MM.1S (cell line): ENCODE data around the gene EXOSC5.

Source experiments
- DNase-seq: peaks from one replicate; pipeline ENCODE4 v3.0.0-alpha.2; 2015
- H2AFZ ChIP-seq: fragments of 300-600 bp; sonication (generic); 2 replicates; pipeline ENCODE4 v1.6.0; 2016; ENCODE audit warnings: antibody characterized with exemption, low read length
- H3F3A ChIP-seq: fragments of 300-600 bp; sonication (generic); 2 replicates; pipeline ENCODE4 v1.6.1; 2016; ENCODE audit warnings: mild to moderate bottlenecking, antibody characterized with exemption, low read length, moderate library complexity, mixed read lengths; ENCODE audit not compliant: insufficient read depth
- H3K27ac ChIP-seq: fragments of 300-600 bp; sonication (generic); 2 replicates; pipeline ENCODE4 v1.5.1; 2016; ENCODE audit warnings: mild to moderate bottlenecking, low read length
- H3K27me3 ChIP-seq: fragments of 300-600 bp; sonication (generic); replicated peaks from 2 replicates; pipeline ENCODE4 v1.6.0; 2016; ENCODE audit warnings: low read length; ENCODE audit not compliant: insufficient read depth
- H3K36me3 ChIP-seq: fragments of 300-600 bp; sonication (generic); replicated peaks from 2 replicates; pipeline ENCODE4 v1.6.1; 2016; ENCODE audit warnings: mild to moderate bottlenecking, low read length, mixed read lengths; ENCODE audit not compliant: insufficient read depth
- H3K4me1 ChIP-seq: fragments of 300-600 bp; sonication (generic); 2 replicates; pipeline ENCODE4 v1.6.1; 2016; ENCODE audit warnings: low read length, mixed read lengths
- H3K4me2 ChIP-seq: fragments of 300-600 bp; sonication (generic); 2 replicates; pipeline ENCODE4 v1.6.0; 2016; ENCODE audit warnings: low read depth, low read length
- H3K4me3 ChIP-seq: fragments of 300-600 bp; sonication (generic); 2 replicates; pipeline ENCODE4 v1.5.1; 2016; ENCODE audit warnings: low read length, mixed read lengths
- H3K79me2 ChIP-seq: fragments of 300-600 bp; sonication (generic); 2 replicates; pipeline ENCODE4 v1.6.1; 2016; ENCODE audit warnings: mixed run types, low read length, mixed read lengths
- H3K9ac ChIP-seq: fragments of 300-600 bp; sonication (generic); 2 replicates; pipeline ENCODE4 v1.6.1; 2016; ENCODE audit warnings: low read length, mixed read lengths
- H3K9me2 ChIP-seq: fragments of 300-600 bp; sonication (generic); replicated peaks from 2 replicates; pipeline ENCODE4 v1.6.1; 2016; ENCODE audit warnings: mild to moderate bottlenecking, low read length, mixed read lengths; ENCODE audit not compliant: insufficient read depth
- H3K9me3 ChIP-seq: fragments of 300-600 bp; sonication (generic); replicated peaks from 2 replicates; pipeline ENCODE4 v1.6.1; 2016; ENCODE audit warnings: mild to moderate bottlenecking, low read length, mixed read lengths; ENCODE audit not compliant: insufficient read depth
- H4K20me1 ChIP-seq: fragments of 300-600 bp; sonication (generic); 2 replicates; pipeline ENCODE4 v1.6.1; 2016; ENCODE audit warnings: mild to moderate bottlenecking, low read length, moderate library complexity, mixed read lengths; ENCODE audit not compliant: insufficient read depth
- EZH2 ChIP-seq: fragments of 300-600 bp; sonication (generic); optimal IDR thresholded peaks from 2 replicates; pipeline ENCODE3; 2017; ENCODE audit warnings: low read depth, mild to moderate bottlenecking, antibody characterized with exemption, low read length, mixed read lengths
- EZH2phosphoT487 ChIP-seq: fragments of 300-600 bp; sonication (generic); IDR thresholded peaks from 2 replicates; pipeline ENCODE4 v1.6.1; 2018; ENCODE audit warnings: antibody characterized with exemption, low read length
- TF ChIP-seq, protein P1 (sequence below): fragments of 300-600 bp; sonication (generic); IDR thresholded peaks from 2 replicates; pipeline ENCODE4 v1.5.1; 2016; ENCODE audit warnings: antibody characterized with exemption, low read length, mixed read lengths

The EXOSC5 gene

GRCh38 chr19:41426952-41427646 lies 29.9 kb upstream of the EXOSC5 start, which contains the start of gene B3GNT8:
Gene B3GNT8 (minus strand): TSS chr19:41427374. CDS start chr19:41426778, 596 bp downstream.
- H3K9me2 ChIP-seq, result no peaks in the 10 kb centered on the region

DNA sequence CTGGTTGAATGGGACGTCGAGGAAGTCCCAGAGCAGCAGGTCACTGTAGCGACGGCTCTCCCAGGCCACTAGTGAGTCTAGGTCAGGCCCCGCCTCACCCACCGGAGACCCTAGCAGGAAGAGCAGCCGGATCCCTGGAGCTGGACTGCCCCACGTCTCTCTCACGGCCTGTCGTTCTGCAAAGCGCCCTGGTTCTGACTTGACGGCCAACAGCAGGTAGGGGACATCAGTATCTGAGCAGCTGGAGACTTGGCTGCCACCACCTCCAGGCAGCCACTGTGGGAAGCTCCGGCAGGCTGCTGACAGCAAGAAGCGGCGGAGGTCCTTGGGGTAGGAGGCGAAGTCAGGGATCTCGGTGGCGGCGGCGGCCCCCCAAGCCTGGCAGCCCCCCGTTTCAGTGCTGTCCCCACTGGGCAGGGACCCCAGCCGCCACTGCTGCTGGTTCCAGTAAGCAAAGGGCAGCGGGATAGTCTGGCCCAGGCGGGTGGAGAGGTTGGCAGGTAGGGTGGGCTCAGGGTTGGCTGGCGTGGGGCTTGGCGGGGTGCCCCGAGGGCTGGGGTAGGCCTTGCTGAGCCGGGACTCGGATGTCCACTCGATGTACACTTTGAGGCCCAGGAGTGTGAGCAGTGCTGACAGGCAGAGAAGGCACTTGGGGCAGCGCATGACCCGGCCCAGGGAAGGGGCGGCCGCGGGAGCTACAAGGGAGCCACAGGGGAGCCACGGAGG lies 29.1 kb upstream of the EXOSC5 start:
- H3K9me2 ChIP-seq, result no peaks in the 10 kb centered on the region
- no peak overlapping the region for H3K4me3 ChIP-seq
- no peak overlapping the region for H3K9ac ChIP-seq
- no peak overlapping the region for H3K27ac ChIP-seq
- no peaks in the 10 kb centered on the region for H3K27me3 ChIP-seq
- no peak overlapping the region for H3K4me2 ChIP-seq
- no peaks in the 10 kb centered on the region for H4K20me1 ChIP-seq
- H3K36me3 ChIP-seq, result no peaks in the 10 kb centered on the region
- DNase-seq, result no peak
- TF ChIP-seq, protein P1, sequence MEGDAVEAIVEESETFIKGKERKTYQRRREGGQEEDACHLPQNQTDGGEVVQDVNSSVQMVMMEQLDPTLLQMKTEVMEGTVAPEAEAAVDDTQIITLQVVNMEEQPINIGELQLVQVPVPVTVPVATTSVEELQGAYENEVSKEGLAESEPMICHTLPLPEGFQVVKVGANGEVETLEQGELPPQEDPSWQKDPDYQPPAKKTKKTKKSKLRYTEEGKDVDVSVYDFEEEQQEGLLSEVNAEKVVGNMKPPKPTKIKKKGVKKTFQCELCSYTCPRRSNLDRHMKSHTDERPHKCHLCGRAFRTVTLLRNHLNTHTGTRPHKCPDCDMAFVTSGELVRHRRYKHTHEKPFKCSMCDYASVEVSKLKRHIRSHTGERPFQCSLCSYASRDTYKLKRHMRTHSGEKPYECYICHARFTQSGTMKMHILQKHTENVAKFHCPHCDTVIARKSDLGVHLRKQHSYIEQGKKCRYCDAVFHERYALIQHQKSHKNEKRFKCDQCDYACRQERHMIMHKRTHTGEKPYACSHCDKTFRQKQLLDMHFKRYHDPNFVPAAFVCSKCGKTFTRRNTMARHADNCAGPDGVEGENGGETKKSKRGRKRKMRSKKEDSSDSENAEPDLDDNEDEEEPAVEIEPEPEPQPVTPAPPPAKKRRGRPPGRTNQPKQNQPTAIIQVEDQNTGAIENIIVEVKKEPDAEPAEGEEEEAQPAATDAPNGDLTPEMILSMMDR, result no peak
- TF ChIP-seq EZH2phosphoT487 (no peak), EZH2 (no peak)
- H3K9me3 ChIP-seq, result no peaks in the 10 kb centered on the region
- H2AFZ ChIP-seq, result no peak overlapping the region
- H3K4me1 ChIP-seq, result no peaks in the 10 kb centered on the region
- no peaks in the 10 kb centered on the region for H3K79me2 ChIP-seq
- no peaks in the 10 kb centered on the region for H3F3A ChIP-seq

More at GRCh38 chr19:41426952-41427646, 29.9 kb upstream of the EXOSC5 start, which contains the start of gene B3GNT8:
- no peaks in the 10 kb centered on the region for H3K36me3 ChIP-seq
- no peak within 1 kb of the TSS for H2AFZ ChIP-seq
- no peaks in the 10 kb centered on the region for H3K27me3 ChIP-seq
- no peak within 1 kb of the TSS for H3K27ac ChIP-seq
- DNase-seq, result no peak
- H3K4me2 ChIP-seq, result no peak within 1 kb of the TSS
- no peak within 1 kb of the TSS for H3K4me3 ChIP-seq
- H3K79me2 ChIP-seq, result no peaks in the 10 kb centered on the region
- no peaks in the 10 kb centered on the region for H3K4me1 ChIP-seq
- no peaks in the 10 kb centered on the region for H3K9me3 ChIP-seq
- H3F3A ChIP-seq, result no peaks in the 10 kb centered on the region
- no peaks in the 10 kb centered on the region for H4K20me1 ChIP-seq
- H3K9ac ChIP-seq, result no peak within 1 kb of the TSS
- TF ChIP-seq EZH2 (no peak), EZH2phosphoT487 (no peak)
- TF ChIP-seq, protein P1, result no peak

DNA sequence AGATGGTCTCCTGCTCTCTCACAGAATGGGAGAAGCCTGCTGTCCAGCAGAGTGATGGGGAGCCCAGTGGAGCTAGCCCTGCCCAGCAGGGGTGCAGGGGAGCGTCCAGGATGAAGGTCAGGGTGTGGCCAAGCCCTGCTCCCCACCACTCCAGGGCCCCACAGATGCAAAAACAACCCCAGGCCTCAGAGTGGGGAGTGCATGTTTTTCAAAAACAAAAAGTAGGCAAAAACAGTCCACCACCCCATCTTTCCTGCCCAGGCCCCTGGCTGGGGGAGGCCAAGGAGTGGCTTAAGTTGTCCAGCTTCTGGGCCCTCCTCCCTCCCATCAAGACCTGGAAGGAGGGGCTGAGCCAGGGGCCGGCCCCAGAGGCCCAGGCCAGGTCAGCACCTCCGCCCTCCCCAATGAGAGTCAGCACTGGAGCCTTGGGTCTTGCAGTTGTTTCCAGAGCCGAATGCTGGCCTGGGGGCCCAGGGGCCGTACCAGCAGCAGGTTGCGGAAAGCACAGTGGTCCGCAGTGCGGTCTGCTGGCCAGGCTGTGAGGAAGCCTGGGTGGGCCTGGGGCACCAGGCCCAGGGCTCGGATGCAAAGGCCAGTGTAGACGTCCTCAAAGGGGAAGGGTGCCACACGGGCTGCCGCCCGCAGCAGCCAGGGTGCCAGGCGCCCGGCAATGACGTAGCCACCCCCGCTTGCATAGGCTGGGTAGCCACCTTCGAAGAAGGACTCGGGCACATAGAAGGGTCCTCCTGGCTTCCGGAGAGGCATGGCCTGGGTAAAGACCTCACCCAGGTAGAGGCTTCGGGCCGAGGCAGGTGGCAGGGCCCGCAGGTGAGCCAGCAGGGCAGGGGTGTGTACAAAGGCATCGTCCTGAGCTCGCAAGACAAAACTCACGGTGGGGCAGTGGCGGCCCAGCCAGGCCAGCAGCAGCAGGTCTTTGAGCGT lies 28.3 kb upstream of the EXOSC5 start:
- no peak for TF ChIP-seq EZH2phosphoT487
- TF ChIP-seq EZH2, result no peak
- TF ChIP-seq, protein P1, result no peak
- Histone ChIP-seq H3K4me3 (no peak overlapping the region), H3K9me2 (no peaks in the 10 kb centered on the region), H3K4me1 (no peaks in the 10 kb centered on the region), H3F3A (no peaks in the 10 kb centered on the region), H3K9me3 (no peaks in the 10 kb centered on the region), H3K9ac (no peak overlapping the region), H3K79me2 (no peaks in the 10 kb centered on the region), H3K36me3 (no peaks in the 10 kb centered on the region), H4K20me1 (no peaks in the 10 kb centered on the region), H3K27ac (no peak overlapping the region), H3K4me2 (no peak overlapping the region), H3K27me3 (no peaks in the 10 kb centered on the region), H2AFZ (no peak overlapping the region)
- DNase-seq, result no peak
